HEK293 (cell line): Measurements from ENCODE around the gene SEPTIN14.

Experiments used
- ELK4 ChIP-seq: IDR thresholded peaks from 2 replicates; pipeline ENCODE4 v1.6.1; 2011; ENCODE audit warnings: mild to moderate bottlenecking, low read depth, low read length, borderline replicate concordance
- GLI4 ChIP-seq: fragments of 450-650 bp; formaldehyde crosslinking; IDR thresholded peaks from 2 replicates; pipeline ENCODE4 v1.5.1; 2016; ENCODE audit warnings: missing biosample characterization, missing genetic modification characterization
- PRDM2 ChIP-seq: fragments of 450-650 bp; formaldehyde crosslinking; IDR thresholded peaks from 2 replicates; pipeline ENCODE4 v1.5.1; 2016; ENCODE audit warnings: missing biosample characterization, missing genetic modification characterization, borderline replicate concordance
- ZEB2 ChIP-seq: fragments of 450-650 bp; formaldehyde crosslinking; IDR thresholded peaks from 2 replicates; pipeline ENCODE4 v1.5.1; 2016; ENCODE audit warnings: missing biosample characterization, missing genetic modification characterization
- ZNF148 ChIP-seq: fragments of 450-650 bp; formaldehyde crosslinking; IDR thresholded peaks from 2 replicates; pipeline ENCODE4 v1.5.0; 2017; ENCODE audit warnings: missing biosample characterization, missing genetic modification characterization, borderline replicate concordance
- ZNF776 ChIP-seq: fragments of 450-650 bp; formaldehyde crosslinking; IDR thresholded peaks from 2 replicates; pipeline ENCODE4 v1.5.0; 2017; ENCODE audit warnings: missing biosample characterization, missing genetic modification characterization, borderline replicate concordance
- TF ChIP-seq, protein P1 (sequence below): fragments of 450-650 bp; formaldehyde crosslinking; IDR thresholded peaks from 2 replicates; pipeline ENCODE4 v1.5.1; 2016; ENCODE audit warnings: missing biosample characterization, missing genetic modification characterization
- TF ChIP-seq, protein P2 (sequence below): fragments of 450-650 bp; formaldehyde crosslinking; IDR thresholded peaks from 2 replicates; pipeline ENCODE4 v1.5.1; 2017; ENCODE audit warnings: missing biosample characterization, mild to moderate bottlenecking, missing genetic modification characterization, moderate library complexity
- TF ChIP-seq, protein P3 (sequence below): fragments of 450-650 bp; formaldehyde crosslinking; IDR thresholded peaks from 2 replicates; pipeline ENCODE4 v1.5.1; 2016; ENCODE audit warnings: missing biosample characterization, missing genetic modification characterization

DNA sequence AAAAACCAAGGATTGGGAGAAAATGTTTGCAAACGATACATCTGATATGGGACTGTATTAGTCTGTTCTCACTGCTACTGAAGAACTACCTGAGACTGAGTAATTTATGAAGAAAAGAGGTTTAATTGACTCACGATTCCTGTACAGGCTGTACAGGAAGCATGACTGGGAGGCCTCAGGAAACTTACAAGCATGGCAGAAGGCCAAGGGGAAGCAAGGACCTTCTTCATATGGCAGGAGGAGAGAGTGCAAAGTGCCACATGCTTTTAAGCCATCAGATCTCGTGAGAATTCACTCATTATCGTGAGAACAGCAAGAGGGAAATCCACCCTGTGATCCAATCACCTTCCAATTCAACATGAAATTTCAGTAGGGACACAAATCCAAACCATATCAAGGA lies 35.7 kb upstream of the SEPTIN14 start:
- TF ChIP-seq, protein P1, sequence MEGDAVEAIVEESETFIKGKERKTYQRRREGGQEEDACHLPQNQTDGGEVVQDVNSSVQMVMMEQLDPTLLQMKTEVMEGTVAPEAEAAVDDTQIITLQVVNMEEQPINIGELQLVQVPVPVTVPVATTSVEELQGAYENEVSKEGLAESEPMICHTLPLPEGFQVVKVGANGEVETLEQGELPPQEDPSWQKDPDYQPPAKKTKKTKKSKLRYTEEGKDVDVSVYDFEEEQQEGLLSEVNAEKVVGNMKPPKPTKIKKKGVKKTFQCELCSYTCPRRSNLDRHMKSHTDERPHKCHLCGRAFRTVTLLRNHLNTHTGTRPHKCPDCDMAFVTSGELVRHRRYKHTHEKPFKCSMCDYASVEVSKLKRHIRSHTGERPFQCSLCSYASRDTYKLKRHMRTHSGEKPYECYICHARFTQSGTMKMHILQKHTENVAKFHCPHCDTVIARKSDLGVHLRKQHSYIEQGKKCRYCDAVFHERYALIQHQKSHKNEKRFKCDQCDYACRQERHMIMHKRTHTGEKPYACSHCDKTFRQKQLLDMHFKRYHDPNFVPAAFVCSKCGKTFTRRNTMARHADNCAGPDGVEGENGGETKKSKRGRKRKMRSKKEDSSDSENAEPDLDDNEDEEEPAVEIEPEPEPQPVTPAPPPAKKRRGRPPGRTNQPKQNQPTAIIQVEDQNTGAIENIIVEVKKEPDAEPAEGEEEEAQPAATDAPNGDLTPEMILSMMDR = no peak
- TF ChIP-seq ELK4 (no peak), PRDM2 (tag by site-specific recombination) (no peak), ZNF776 (no peak), ZNF148 (no peak), GLI4 (tag by site-specific recombination) (no peak), ZEB2 (tag by site-specific recombination) (no peak)
- TF ChIP-seq, protein P2, sequence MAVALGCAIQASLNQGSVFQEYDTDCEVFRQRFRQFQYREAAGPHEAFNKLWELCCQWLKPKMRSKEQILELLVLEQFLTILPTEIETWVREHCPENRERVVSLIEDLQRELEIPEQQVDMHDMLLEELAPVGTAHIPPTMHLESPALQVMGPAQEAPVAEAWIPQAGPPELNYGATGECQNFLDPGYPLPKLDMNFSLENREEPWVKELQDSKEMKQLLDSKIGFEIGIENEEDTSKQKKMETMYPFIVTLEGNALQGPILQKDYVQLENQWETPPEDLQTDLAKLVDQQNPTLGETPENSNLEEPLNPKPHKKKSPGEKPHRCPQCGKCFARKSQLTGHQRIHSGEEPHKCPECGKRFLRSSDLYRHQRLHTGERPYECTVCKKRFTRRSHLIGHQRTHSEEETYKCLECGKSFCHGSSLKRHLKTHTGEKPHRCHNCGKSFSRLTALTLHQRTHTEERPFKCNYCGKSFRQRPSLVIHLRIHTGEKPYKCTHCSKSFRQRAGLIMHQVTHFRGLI (tag by site-specific recombination) = no peak
- TF ChIP-seq, protein P3, sequence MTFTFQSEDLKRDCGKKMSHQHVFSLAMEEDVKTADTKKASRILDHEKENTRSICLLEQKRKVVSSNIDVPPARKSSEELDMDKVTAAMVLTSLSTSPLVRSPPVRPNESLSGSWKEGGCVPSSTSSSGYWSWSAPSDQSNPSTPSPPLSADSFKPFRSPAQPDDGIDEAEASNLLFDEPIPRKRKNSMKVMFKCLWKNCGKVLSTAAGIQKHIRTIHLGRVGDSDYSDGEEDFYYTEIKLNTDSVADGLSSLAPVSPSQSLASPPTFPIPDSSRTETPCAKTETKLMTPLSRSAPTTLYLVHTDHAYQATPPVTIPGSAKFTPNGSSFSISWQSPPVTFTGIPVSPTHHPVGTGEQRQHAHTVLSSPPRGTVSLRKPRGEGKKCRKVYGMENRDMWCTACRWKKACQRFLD (tag by site-specific recombination) = no peak
